Panc1 (cell line): ENCODE measurements around the gene SHC3. TPM values are rescaled to one million over a fixed set of nuclear protein-coding genes. Genes with fewer than 3 reads are reported as not detected.

ENCODE experiments used
- ATAC-seq: fragments of 200-7000 bp; cut with Tn5 transposase; 2 replicates; pipeline ENCODE4 v1.9.1; 2020; ENCODE audit warnings: mild to moderate bottlenecking, moderate library complexity
- BruUV-seq: library from RNA; stranded (reverse); fragments of 400-500 nt; replicated peaks from 2 replicates; lab custom pipeline; 2021; lab: Mats Ljungman, UMichigan
- CTCF ChIA-PET: fragments of 300-600 bp; sonication (Branson Sonifier 250); formaldehyde crosslinking; loops from one replicate; lab custom pipeline; 2022; ENCODE audit warnings: antibody characterized with exemption; lab: Charles Lee
- POLR2A ChIA-PET: fragments of 300-600 bp; sonication (Branson Sonifier 250); formaldehyde crosslinking; loops from one replicate; lab custom pipeline; 2022; ENCODE audit warnings: antibody characterized with exemption; lab: Charles Lee
- DNase-seq: peaks from one replicate; pipeline ENCODE4 v3.0.0-alpha.2; 2010; ENCODE audit warnings: low read depth, low spot score
- H3K27ac ChIP-seq: 2 replicates; pipeline ENCODE4 v1.5.1; 2011; ENCODE audit warnings: mild to moderate bottlenecking, low read length, inconsistent platforms
- H3K27me3 ChIP-seq: fragments of 200-500 bp; sonication (Bioruptor generic); 2 replicates; pipeline ENCODE4 v1.6.0; 2014; ENCODE audit warnings: low read length, inconsistent platforms; ENCODE audit not compliant: control insufficient read depth, insufficient read depth
- H3K36me3 ChIP-seq: fragments of 200-500 bp; sonication (Bioruptor generic); 2 replicates; pipeline ENCODE4 v1.5.1; 2014; ENCODE audit warnings: inconsistent platforms, mild to moderate bottlenecking, low read length, moderate library complexity; ENCODE audit not compliant: control insufficient read depth, insufficient read depth
- H3K4me1 ChIP-seq: 2 replicates; pipeline ENCODE4 v1.5.1; 2011; ENCODE audit warnings: inconsistent platforms, mild to moderate bottlenecking, low read length, moderate library complexity; ENCODE audit not compliant: control insufficient read depth, insufficient read depth
- H3K4me3 ChIP-seq, 2 experiments: 2 replicates each; pipeline ENCODE4 v1.5.1; 2011 to 2012; ENCODE audit warnings: low read depth in 2 of 2, low read length in 2 of 2, mild to moderate bottlenecking in 2 of 2, inconsistent platforms in 1 of 2, moderate library complexity in 1 of 2
- H3K9me3 ChIP-seq: fragments of 200-500 bp; sonication (Bioruptor generic); 2 replicates; pipeline ENCODE4 v1.5.1; 2014; ENCODE audit warnings: low read depth, mild to moderate bottlenecking, inconsistent platforms, low read length, moderate library complexity; ENCODE audit not compliant: control insufficient read depth, insufficient read depth
- POLR2AphosphoS5 ChIP-seq: IDR thresholded peaks from 2 replicates; pipeline ENCODE4 v1.6.1; 2012; ENCODE audit warnings: mild to moderate bottlenecking, low read depth, low read length, moderate library complexity
- SIN3A ChIP-seq: IDR thresholded peaks from 2 replicates; pipeline ENCODE4 v1.6.1; 2012; ENCODE audit warnings: low read depth, mild to moderate bottlenecking, low read length, moderate library complexity, borderline replicate concordance; ENCODE audit not compliant: insufficient read depth
- TCF7L2 ChIP-seq: IDR thresholded peaks from 2 replicates; pipeline ENCODE4 v1.6.1; 2011; ENCODE audit warnings: mild to moderate bottlenecking, low read depth, low read length, inconsistent platforms
- in situ Hi-C: cut with HindIII; loops from 2 replicates; pipeline ENCODE4 v1.10.0; 2016; ENCODE audit warnings: low sequenced_read_pairs, low pct_unique_long_range_greater_than_20kb
- intact Hi-C: fragments of 100-400 bp; cut with micrococcal nuclease; formaldehyde crosslinking; loops from one replicate; pipeline ENCODE4 v1.10.0; 2022; ENCODE audit not compliant: unreplicated experiment
- total RNA-seq: library from RNA; stranded (reverse); gene quantifications from one replicate; pipeline ENCODE4 v1.2.1, GENCODE V29; 2021; ENCODE audit not compliant: unreplicated experiment
- TF ChIP-seq, protein P1 (sequence below): fragments of 450-650 bp; IDR thresholded peaks from 2 replicates; pipeline ENCODE4 v1.5.1; 2017; ENCODE audit warnings: mild to moderate bottlenecking
- TF ChIP-seq, protein P2 (sequence below), 2 experiments: IDR thresholded peaks; 2 replicates each; pipeline ENCODE4 v1.6.1; 2011 to 2012; ENCODE audit warnings: low read depth in 2 of 2, control low read depth in 1 of 2, low read length in 1 of 2, mild to moderate bottlenecking in 1 of 2, moderate library complexity in 1 of 2; ENCODE audit not compliant: insufficient read depth in 1 of 2

The SHC3 gene
- total RNA-seq, 1 experiment from 2014 or later, result 1.7 TPM

GRCh38 chr9:89044104-89044503 is 134.5 kb downstream of the SHC3 start:
- Histone ChIP-seq H3K27me3 (no peaks in the 10 kb centered on the region), H3K4me3 (no peak overlapping the region), H3K4me1 (no peaks in the 10 kb centered on the region), H3K36me3 (no peaks in the 10 kb centered on the region), H3K9me3 (no peaks in the 10 kb centered on the region), H3K27ac (no peak overlapping the region)
- CTCF ChIA-PET, result no interaction called here
- intact Hi-C loops, result no loop called here
- no peak for TF ChIP-seq POLR2AphosphoS5
- TF ChIP-seq TCF7L2, result no peak
- DNase-seq, result no peak
- no TSS peak for BruUV-seq
- POLR2A ChIA-PET, result no interaction called here
- in situ Hi-C loops, result no loop called here
- ATAC-seq, result no peak

GRCh38 chr9:89042984-89043383 is 135.6 kb downstream of the SHC3 start:
- DNase-seq (no peak), ATAC-seq (no peak)
- POLR2A ChIA-PET, result no interaction called here
- Histone ChIP-seq H3K4me1 (no peaks in the 10 kb centered on the region), H3K9me3 (no peaks in the 10 kb centered on the region), H3K27ac (no peak overlapping the region), H3K27me3 (no peaks in the 10 kb centered on the region), H3K36me3 (no peaks in the 10 kb centered on the region), H3K4me3 (no peak overlapping the region)
- CTCF ChIA-PET, result no interaction called here
- no peak for TF ChIP-seq POLR2AphosphoS5
- TF ChIP-seq SIN3A, result no peak
- TF ChIP-seq, protein P1, sequence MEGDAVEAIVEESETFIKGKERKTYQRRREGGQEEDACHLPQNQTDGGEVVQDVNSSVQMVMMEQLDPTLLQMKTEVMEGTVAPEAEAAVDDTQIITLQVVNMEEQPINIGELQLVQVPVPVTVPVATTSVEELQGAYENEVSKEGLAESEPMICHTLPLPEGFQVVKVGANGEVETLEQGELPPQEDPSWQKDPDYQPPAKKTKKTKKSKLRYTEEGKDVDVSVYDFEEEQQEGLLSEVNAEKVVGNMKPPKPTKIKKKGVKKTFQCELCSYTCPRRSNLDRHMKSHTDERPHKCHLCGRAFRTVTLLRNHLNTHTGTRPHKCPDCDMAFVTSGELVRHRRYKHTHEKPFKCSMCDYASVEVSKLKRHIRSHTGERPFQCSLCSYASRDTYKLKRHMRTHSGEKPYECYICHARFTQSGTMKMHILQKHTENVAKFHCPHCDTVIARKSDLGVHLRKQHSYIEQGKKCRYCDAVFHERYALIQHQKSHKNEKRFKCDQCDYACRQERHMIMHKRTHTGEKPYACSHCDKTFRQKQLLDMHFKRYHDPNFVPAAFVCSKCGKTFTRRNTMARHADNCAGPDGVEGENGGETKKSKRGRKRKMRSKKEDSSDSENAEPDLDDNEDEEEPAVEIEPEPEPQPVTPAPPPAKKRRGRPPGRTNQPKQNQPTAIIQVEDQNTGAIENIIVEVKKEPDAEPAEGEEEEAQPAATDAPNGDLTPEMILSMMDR, result no peak
- TF ChIP-seq TCF7L2, result no peak
- TF ChIP-seq, protein P2, sequence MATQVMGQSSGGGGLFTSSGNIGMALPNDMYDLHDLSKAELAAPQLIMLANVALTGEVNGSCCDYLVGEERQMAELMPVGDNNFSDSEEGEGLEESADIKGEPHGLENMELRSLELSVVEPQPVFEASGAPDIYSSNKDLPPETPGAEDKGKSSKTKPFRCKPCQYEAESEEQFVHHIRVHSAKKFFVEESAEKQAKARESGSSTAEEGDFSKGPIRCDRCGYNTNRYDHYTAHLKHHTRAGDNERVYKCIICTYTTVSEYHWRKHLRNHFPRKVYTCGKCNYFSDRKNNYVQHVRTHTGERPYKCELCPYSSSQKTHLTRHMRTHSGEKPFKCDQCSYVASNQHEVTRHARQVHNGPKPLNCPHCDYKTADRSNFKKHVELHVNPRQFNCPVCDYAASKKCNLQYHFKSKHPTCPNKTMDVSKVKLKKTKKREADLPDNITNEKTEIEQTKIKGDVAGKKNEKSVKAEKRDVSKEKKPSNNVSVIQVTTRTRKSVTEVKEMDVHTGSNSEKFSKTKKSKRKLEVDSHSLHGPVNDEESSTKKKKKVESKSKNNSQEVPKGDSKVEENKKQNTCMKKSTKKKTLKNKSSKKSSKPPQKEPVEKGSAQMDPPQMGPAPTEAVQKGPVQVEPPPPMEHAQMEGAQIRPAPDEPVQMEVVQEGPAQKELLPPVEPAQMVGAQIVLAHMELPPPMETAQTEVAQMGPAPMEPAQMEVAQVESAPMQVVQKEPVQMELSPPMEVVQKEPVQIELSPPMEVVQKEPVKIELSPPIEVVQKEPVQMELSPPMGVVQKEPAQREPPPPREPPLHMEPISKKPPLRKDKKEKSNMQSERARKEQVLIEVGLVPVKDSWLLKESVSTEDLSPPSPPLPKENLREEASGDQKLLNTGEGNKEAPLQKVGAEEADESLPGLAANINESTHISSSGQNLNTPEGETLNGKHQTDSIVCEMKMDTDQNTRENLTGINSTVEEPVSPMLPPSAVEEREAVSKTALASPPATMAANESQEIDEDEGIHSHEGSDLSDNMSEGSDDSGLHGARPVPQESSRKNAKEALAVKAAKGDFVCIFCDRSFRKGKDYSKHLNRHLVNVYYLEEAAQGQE (IDR thresholded peaks at IDR 0.05; ENCODE audit: insufficient read depth in 1 of 2, low read depth in 2 of 2, low read length in 1 of 2), result no peak
- BruUV-seq, result no TSS peak
- intact Hi-C loops (no loop called here), in situ Hi-C loops (no loop called here)

DNA sequence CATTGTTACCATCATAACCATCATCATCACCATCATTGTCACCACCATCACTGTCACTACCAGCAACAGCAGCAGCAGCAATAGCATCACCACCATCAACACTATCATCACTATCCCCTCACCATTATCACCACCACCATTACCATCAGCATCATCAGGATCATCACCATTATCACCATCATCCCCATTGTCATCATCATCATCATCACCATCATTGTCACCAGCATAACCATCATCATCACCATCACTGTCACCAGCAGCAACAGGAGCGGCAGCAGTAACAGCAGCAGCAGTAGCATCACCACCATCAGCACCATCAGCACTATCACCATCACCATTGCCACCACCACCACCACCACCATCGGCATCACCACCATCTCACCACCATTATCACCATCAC is 139.0 kb downstream of the SHC3 start:
- Histone ChIP-seq H3K36me3 (no peaks in the 10 kb centered on the region), H3K9me3 (no peaks in the 10 kb centered on the region), H3K27ac (no peak overlapping the region), H3K4me3 (no peak overlapping the region), H3K27me3 (no peaks in the 10 kb centered on the region), H3K4me1 (no peaks in the 10 kb centered on the region)
- no peak for ATAC-seq
- in situ Hi-C loops (no loop called here), intact Hi-C loops (no loop called here)
- TF ChIP-seq, protein P1, result no peak
- TF ChIP-seq TCF7L2, result no peak
- no TSS peak for BruUV-seq
- ChIA-PET POLR2A (no interaction called here), CTCF (no interaction called here)
- DNase-seq, result no peak
